Lower lobe of right lung (tissue), 2 donors: ENCODE data around the gene FAM107A. TPM values are rescaled to one million over a fixed set of nuclear protein-coding genes. Genes with fewer than 3 reads are reported as not detected.

Source experiments
- ATAC-seq, 2 donors: fragments of 200-7000 bp; cut with Tn5 transposase; one replicate each; pipeline ENCODE4 v1.9.1; 2020 to 2022; ENCODE audit warnings: mild to moderate bottlenecking in 2 of 2, moderate library complexity in 2 of 2
- DNase-seq: peaks from one replicate; pipeline ENCODE4 v3.0.0-alpha.2; 2020
- H3K27ac ChIP-seq: fragments of 200-600 bp; one replicate; pipeline ENCODE4 v1.8.0; 2022
- H3K27me3 ChIP-seq: fragments of 200-600 bp; one replicate; pipeline ENCODE4 v1.8.0; 2022; ENCODE audit warnings: low read depth
- H3K36me3 ChIP-seq: fragments of 200-600 bp; one replicate; pipeline ENCODE4 v1.8.0; 2022; ENCODE audit warnings: mild to moderate bottlenecking
- H3K4me1 ChIP-seq: fragments of 200-600 bp; one replicate; pipeline ENCODE4 v1.8.0; 2022
- H3K4me3 ChIP-seq: fragments of 200-600 bp; one replicate; pipeline ENCODE4 v1.8.0; 2022; ENCODE audit warnings: mild to moderate bottlenecking
- H3K9me3 ChIP-seq: fragments of 200-600 bp; one replicate; pipeline ENCODE4 v1.8.0; 2022
- intact Hi-C: fragments of 100-400 bp; cut with DNase I; formaldehyde crosslinking; loops from one replicate; pipeline ENCODE4 v1.11.0; 2022
- total RNA-seq: library from RNA; stranded (reverse); fragmentation: NEBNext Ultra II Directional; extraction: Animal tissue kit (Norgen Biotek cat#: 25700); gene quantifications from one replicate; pipeline ENCODE4 v1.2.1, GENCODE V29; 2021
- TF ChIP-seq, protein P1 (sequence below): fragments of 200-600 bp; IDR thresholded peaks from one replicate; pipeline ENCODE4 v1.8.0; 2022; ENCODE audit warnings: antibody characterized with exemption, mild to moderate bottlenecking
- donor health status: DM: no; HTN: yes; CAD: no; lungs with severe emphysema.

The FAM107A gene
- total RNA-seq, 1 donor from 2014 or later: 74.5 TPM

DNA sequence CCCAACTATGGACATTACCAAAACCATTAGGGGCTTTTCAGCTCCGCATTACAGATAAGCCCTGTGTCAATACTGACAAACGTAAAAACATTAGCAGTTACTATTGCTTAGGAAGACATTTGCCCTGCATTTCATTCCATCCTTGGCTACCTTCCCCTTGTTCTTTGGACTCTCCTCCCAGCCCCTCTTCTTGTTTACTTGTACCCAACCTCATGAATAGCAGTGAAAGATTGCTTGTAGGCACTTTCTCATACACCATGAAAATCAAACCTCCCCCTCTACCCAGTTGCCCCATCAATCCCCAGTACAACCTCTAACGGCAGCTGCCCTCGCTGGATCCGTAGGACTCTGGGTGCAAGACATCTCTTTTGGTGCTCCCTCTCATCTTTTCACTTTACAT lies 16.9 kb upstream of the FAM107A start:
- H3K27ac ChIP-seq: no peak overlapping the region
- no peaks in the 10 kb centered on the region for H3K9me3 ChIP-seq
- intact Hi-C loops: no loop called here
- H3K27me3 ChIP-seq: no peaks in the 10 kb centered on the region
- H3K4me1 ChIP-seq: no peaks in the 10 kb centered on the region
- no peaks in the 10 kb centered on the region for H3K36me3 ChIP-seq
- TF ChIP-seq, protein P1, sequence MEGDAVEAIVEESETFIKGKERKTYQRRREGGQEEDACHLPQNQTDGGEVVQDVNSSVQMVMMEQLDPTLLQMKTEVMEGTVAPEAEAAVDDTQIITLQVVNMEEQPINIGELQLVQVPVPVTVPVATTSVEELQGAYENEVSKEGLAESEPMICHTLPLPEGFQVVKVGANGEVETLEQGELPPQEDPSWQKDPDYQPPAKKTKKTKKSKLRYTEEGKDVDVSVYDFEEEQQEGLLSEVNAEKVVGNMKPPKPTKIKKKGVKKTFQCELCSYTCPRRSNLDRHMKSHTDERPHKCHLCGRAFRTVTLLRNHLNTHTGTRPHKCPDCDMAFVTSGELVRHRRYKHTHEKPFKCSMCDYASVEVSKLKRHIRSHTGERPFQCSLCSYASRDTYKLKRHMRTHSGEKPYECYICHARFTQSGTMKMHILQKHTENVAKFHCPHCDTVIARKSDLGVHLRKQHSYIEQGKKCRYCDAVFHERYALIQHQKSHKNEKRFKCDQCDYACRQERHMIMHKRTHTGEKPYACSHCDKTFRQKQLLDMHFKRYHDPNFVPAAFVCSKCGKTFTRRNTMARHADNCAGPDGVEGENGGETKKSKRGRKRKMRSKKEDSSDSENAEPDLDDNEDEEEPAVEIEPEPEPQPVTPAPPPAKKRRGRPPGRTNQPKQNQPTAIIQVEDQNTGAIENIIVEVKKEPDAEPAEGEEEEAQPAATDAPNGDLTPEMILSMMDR: no peak
- ATAC-seq: no peak
- DNase-seq: no peak
- H3K4me3 ChIP-seq: no peak overlapping the region

DNA sequence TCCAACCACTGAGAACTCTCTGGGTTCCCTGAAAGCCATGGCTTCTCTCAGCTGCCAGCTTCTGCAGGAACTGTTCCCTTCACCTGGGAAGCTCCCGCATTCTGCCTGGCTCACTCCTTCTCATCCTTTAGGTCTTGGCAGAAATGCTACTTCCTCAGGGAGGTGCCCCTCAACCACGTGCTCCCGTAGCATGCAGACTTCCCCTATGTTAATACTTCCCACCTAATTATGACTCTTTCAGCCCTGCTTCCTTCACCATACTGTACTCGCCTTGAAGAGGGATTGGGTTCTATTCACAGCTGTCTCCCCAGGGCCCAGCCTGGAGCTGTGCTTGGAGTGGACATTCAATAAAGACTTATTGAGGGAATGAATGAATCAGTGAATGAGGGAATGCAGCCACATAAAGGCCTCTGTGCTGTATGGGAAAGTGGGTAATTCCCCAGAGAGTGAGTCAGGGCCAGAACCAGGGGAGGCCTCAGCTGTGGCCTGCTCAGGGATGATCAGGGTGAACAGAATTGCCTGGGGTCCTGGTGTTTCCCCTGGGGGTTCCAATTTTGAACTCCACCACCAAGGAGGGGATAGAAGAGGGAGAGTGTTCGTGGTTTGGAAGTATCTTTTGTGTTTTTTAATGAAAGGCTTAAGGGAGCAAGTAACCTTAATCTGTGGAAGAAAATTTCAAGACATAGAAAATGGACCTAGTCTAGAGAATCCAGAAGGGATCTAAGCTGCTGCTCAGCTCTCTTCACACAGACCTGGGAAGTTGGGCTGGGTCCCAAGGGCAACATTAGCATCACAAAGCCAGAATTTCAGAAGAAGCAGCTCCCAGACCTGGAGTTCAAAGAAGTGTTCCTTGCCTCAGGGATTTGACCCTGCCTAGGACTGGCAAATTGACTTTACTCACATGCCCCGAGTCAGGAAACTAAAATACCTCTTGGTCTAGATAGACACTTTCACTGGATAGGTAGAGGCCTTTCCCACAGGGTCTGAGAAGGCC lies 14.6 kb upstream of the FAM107A start:
- H3K9me3 ChIP-seq: no peaks in the 10 kb centered on the region
- H3K4me1 ChIP-seq: peaks cover 3% of the 10 kb centered on the region
- H3K27ac ChIP-seq: no peak overlapping the region
- ATAC-seq: peak in 1 of 2 donors; percentile 35
- intact Hi-C loops: no loop called here
- TF ChIP-seq, protein P1: no peak
- H3K36me3 ChIP-seq: no peaks in the 10 kb centered on the region
- H3K4me3 ChIP-seq: no peak overlapping the region
- peaks cover 13% of the 10 kb centered on the region for H3K27me3 ChIP-seq
- no peak for DNase-seq

DNA sequence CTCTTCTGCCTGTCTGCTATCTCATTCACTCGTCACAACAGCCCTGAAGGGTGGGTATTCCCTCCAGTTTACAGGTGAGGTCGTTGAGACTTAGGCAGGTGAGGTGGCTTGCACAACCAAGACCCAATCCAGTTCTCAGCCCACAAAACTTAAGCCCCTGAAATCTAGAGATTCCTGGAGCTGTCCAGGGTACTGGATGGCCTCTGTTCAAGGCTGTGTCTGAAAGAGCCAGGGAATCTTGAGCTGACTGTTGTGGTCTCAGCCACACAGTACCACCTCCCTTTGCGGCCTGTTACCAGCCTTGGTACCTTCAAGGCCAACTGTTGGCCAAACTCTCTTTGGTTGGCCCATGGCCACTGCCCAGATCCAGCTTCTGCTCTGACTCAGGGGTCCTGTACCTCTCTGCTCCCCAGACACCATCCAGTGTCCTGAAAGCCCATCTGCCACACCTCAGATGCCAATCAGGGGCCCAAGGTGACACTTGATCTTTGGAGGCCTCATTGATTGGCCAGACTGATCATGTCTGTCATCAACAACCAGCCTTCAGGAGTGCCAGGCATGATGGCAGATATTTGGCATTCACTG lies 10.9 kb upstream of the FAM107A start:
- no peak for DNase-seq
- Histone ChIP-seq H3K27me3 (peaks cover 21% of the 10 kb centered on the region), H3K27ac (no peak overlapping the region), H3K9me3 (no peaks in the 10 kb centered on the region), H3K4me3 (no peak overlapping the region), H3K36me3 (no peaks in the 10 kb centered on the region), H3K4me1 (peaks cover 24% of the 10 kb centered on the region)
- intact Hi-C loops: no loop called here
- no peak for ATAC-seq
- TF ChIP-seq, protein P1: no peak

DNA sequence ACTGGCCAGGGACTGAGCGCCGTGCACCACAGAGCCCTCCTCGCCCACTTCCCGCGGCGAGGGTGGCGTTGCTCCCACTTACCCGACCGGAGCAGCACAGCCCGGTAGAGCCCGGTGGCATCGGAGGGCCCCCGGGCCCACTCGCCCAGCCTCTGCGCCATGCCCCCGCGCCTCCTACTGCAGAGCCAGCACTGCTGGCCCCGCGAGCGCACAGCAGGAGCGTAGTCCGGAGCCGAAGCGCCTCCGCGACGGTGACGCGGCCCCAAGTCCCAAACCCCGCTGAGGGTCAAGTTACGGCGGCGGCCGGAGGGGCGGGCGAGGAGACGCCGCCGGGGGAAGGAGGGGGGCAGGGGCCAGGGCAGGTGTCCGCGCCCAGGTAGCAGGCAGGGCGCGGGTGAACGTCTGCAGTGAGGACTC lies 9.6 kb upstream of the FAM107A start:
- H3K27me3 ChIP-seq: peaks cover 21% of the 10 kb centered on the region
- H3K36me3 ChIP-seq: no peaks in the 10 kb centered on the region
- DNase-seq: no peak
- H3K4me1 ChIP-seq: peaks cover 24% of the 10 kb centered on the region
- no peaks in the 10 kb centered on the region for H3K9me3 ChIP-seq
- ATAC-seq: peak in 1 of 2 donors; percentile 2
- no peak overlapping the region for H3K4me3 ChIP-seq
- intact Hi-C loops: no loop called here
- TF ChIP-seq, protein P1: no peak
- no peak overlapping the region for H3K27ac ChIP-seq

DNA sequence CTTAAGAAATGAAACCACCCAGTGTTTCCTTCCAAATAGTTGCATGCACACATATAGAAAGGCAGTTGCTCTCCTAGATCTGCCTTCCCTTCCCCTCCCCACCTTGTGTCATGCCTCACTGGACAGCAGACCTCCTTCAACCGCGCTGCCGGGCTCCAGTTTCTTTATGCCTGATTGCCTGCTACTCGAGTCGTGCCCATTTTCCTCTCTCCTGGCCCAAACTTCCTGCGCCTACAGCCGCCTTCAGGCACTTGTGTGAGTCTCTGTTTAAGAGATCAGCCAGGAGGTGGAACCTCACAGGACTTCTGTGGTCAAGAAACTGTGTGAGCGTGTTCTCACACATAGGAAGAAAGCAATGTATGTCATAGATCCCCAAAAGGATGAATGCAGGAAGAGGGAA lies 8.8 kb upstream of the FAM107A start:
- DNase-seq: no peak
- Histone ChIP-seq H3K4me3 (peak overlapping the region; percentile 58), H3K36me3 (no peaks in the 10 kb centered on the region), H3K27me3 (peaks cover 21% of the 10 kb centered on the region), H3K27ac (no peak overlapping the region), H3K4me1 (peaks cover 24% of the 10 kb centered on the region), H3K9me3 (no peaks in the 10 kb centered on the region)
- intact Hi-C loops: no loop called here
- no peak for ATAC-seq
- TF ChIP-seq, protein P1: no peak
